SK-N-SH treated with all-trans-retinoic acid at 6 μM for 48 hours (cell line): ENCODE results near the gene ZSCAN5C.

Experiments used
- BACH2 ChIP-seq: fragments of 250-450 bp; sonication (Bioruptor Pico); IDR thresholded peaks from 2 replicates; pipeline ENCODE4 v1.9.0; 2021; ENCODE audit warnings: mild to moderate bottlenecking, borderline replicate concordance
- ZFP3 ChIP-seq: fragments of 250-450 bp; sonication (Bioruptor Pico); IDR thresholded peaks from 2 replicates; pipeline ENCODE4 v1.5.0; 2020; ENCODE audit warnings: mild to moderate bottlenecking, moderate library complexity
- ZFP30 ChIP-seq: fragments of 450-650 bp; formaldehyde crosslinking; IDR thresholded peaks from 2 replicates; pipeline ENCODE4 v1.5.0; 2022; ENCODE audit warnings: mild to moderate bottlenecking, moderate library complexity
- ZNF70 ChIP-seq: fragments of 450-650 bp; formaldehyde crosslinking; IDR thresholded peaks from 2 replicates; pipeline ENCODE4 v1.5.0; 2020; ENCODE audit warnings: mild to moderate bottlenecking, moderate library complexity

- TF ChIP-seq ZFP30 (CRISPR knock-in tag), result no peak
- TF ChIP-seq BACH2 (CRISPR knock-in tag), result no peak
- TF ChIP-seq ZNF70 (CRISPR knock-in tag), result no peak
- no peak for TF ChIP-seq ZFP3
Measured at GRCh38 chr19:56222901-56223300, 20.8 kb downstream of the ZSCAN5C start.
